ENCODE results near the gene MTO1.
A peak's percentile ranks its signal among the peaks of the same experiment; 100 is the strongest.
"Not testable (repeated sequence)": the region's sequence is repeated elsewhere in the genome, so short reads cannot be mapped to it uniquely, and the experiment has no call there.

MTO1 gene

GRCh38 chr6:73461537-73462350 is at the start of gene MTO1:
TSS of gene MTO1 (plus strand) at chr6:73461737. CDS start at chr6:73461855, 118 bp downstream.
- DNase-seq (ENCODE audit: low spot score), result peak; percentile 96

DNA sequence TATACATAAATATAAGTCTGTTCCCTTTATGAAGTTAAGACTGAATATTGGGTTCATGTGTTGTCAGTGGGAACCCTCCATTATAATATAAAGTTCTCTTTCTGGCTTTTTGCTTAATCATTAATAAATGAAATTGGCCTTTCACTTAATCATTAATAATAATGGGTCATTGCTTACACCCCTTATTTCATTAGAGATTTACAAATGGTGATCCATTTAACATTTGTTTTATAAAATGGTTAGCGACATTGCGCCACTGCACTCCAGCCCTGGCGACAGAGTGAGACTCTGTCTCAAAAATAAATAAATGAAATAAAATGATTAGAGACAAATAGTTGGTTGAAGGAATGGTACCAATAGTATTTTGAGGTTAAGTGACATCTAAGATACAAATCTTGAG is 48.4 kb upstream of the MTO1 start:
- no peak for DNase-seq (ENCODE audit: low spot score)

- DNase-seq (ENCODE audit: low spot score), result no peak
Measured at GRCh38 chr6:73418081-73418741, 43.3 kb upstream of the MTO1 start.

GRCh38 chr6:73421534-73421933 is 40.0 kb upstream of the MTO1 start:
- DNase-seq (ENCODE audit: low spot score), result no peak

DNA sequence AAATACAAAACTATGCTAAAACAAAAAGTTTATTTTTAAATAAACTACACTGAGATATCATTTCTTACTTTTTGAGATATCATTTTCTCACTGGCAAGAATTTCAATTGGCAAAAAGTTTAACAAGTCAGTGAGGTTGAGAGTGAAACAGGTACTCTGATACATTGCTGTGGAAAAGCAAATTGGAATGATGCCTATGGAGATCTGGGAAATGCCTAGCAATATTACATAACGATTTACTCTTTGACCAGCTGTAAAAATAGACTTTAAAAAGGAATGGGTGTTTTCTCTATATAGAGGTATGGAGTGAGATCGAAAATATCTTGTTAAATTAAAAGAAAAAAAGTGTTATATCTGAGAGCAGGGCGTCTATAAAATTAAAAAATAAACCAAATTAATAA is 26.3 kb upstream of the MTO1 start:
- no peak for DNase-seq (ENCODE audit: low spot score)

- no peak for DNase-seq (ENCODE audit: low spot score)
Measured at GRCh38 chr6:73443555-73443954, 18.0 kb upstream of the MTO1 start.

GRCh38 chr6:73451223-73452106 is 10.1 kb upstream of the MTO1 start:
- DNase-seq (ENCODE audit: low spot score), result peak; percentile 25

- DNase-seq (ENCODE audit: low spot score), result no peak
Measured at GRCh38 chr6:73452107-73452461, 9.5 kb upstream of the MTO1 start, which contains the start of gene CGAS. TSS of gene CGAS (minus strand) at chr6:73452297. CDS start at chr6:73452181, 116 bp downstream.

DNA sequence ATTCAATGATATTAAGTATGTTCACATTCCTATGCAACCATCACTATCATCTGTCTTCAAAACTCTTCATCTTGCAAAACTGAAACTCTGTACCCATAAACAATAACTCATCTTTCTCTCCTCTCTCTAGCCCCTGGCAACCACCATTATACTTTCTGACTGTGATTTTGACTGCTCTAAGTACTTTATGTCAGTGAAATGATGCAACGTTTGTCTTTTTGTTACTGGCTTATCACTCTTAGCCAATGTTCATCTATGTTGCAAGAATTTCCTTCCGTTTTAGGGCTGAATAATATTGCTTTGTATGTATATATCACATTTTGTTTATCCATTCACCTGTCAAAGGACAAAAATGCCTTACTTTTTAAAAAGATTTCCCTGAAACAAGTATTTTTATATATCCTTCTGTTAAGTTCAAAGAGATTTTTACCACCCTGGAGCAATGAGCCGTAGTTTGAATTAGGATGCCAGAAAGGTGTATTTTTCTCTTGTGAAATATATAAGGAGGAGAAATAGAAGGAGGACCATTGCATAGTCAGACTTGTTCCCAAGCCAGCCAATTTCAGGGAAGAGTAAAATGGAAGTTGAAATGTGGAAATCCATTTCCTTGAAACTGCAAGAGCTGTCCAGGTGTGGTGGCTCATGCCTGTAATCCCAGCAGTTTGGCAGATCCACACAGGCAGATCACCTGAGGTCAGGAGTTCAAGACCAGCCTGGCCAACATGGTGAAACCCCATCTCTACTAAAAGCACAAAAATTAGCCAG is 5.5 kb upstream of the MTO1 start:
- no peak for DNase-seq (ENCODE audit: low spot score)

DNA sequence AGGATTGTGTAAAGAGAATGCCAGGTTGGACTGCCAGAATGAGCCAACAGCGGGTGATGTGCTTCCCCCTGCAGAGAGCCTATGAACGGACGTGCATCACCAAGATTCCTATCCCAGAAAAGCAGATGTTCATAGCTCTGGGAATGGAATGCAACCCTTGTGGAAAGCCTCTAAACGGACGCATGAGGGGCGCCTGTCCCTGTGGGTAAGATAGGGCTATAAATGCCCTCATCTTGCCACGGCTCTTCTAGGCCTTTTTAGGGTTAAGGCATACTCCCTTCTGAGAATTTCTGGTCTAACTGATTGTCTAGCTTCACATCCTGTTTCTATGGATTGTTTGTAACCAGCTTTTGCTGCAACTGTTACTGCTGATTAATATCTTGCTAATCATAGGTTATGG is 2.1 kb upstream of the MTO1 start:
- DNase-seq (ENCODE audit: low spot score), result not testable (repeated sequence)

- DNase-seq (ENCODE audit: low spot score), result no peak
Measured at GRCh38 chr6:73460056-73460455, 1.5 kb upstream of the MTO1 start.

DNA sequence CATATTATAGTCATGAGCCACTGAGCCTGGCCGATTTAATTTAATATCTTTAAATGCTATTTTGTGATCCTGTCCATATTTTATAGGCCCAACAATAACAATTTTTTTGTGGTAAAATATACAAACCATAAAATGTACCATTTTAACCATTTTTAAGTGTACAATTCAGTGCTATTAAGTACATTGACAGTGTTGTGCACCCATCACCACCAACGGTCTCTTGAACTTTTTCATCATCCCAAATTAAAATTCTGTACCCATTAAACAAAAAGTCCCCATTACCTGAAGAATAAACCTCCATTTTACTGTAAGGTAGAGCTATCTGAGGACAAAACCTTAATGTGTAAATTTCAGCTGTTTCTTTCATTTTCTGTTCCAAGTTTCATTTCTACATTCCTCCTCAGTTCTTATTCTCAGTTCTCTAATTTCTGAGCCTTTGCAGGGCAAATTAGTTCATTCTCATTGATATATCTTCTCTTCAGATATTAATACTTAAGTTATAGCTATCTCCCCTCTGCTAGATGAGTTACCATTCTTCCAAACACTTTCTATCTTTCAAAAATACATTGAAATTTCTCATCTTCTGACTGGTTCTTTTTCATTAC is 10.3 kb downstream of the MTO1 start:
- DNase-seq (ENCODE audit: low spot score), result peak; percentile 70

- no peak for DNase-seq (ENCODE audit: low spot score)
Measured at GRCh38 chr6:73476723-73477122, 15.2 kb downstream of the MTO1 start.

DNA sequence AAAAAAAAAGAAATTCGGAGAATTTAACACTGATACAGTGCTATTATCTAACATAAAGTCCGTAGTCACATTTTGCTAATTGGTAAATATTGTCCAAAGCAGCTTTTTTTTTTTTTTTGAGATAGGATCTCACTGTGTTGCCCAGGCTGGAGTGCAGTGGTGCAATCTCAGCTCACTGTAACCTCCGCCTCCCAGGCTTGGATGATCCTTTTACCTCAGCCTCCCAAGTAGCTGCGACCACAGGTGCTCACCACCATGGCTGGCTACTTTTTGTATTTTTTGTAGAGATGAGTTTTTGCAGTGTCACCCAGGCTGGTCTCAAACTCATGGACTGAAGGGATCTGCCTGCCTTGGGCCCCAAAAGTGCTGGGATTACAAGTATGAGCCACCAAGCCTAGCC is 15.9 kb downstream of the MTO1 start:
- no peak for DNase-seq (ENCODE audit: low spot score)

- no peak for DNase-seq (ENCODE audit: low spot score)
Measured at GRCh38 chr6:73481969-73482368, 20.4 kb downstream of the MTO1 start.

DNA sequence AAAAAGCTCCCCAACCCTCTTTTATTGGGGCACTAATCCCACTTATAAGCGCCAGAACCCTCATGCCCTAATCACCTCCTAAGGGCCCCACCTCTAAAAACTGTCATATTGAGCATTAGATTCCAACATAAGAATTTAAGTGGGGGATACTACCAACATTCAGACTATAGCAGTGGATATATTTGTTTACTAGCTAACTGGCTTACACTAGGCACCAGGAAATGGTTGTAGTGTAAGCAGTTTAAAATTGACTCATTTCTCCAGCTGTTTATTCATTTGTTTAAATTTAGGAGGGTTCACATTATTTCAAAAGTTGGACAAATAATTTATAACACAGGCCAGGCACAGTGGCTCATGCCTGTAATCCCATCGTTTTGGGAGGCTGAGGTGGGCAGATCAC is 22.9 kb downstream of the MTO1 start:
- DNase-seq (ENCODE audit: low spot score), result no peak

- DNase-seq (ENCODE audit: low spot score), result no peak
Measured at GRCh38 chr6:73487473-73487872, 25.9 kb downstream of the MTO1 start.

GRCh38 chr6:73491377-73491776 is 29.8 kb downstream of the MTO1 start:
- DNase-seq (ENCODE audit: low spot score), result no peak

DNA sequence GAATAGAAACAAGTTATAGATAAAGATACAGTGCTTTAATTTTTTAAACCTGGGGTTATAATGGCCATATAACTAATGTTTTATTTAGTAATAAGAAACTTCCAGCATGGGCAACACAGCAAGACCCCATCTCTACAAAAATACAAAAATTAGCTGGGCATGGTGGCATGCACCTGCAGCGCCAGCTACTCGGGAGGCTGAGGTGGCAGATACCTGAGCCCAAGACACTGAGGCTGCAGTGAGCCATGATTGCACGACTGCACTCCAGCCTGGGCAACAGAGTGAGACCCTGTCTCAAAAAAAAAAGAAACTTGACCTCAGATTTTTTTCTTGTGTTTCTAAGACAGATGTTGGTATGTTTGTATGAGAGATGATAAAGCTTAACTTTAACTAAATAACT is 36.4 kb downstream of the MTO1 start:
- DNase-seq (ENCODE audit: low spot score), result no peak

GRCh38 chr6:73503027-73503772 is 41.7 kb downstream of the MTO1 start:
- DNase-seq (ENCODE audit: low spot score), result no peak

GRCh38 chr6:73504160-73504559 is 42.6 kb downstream of the MTO1 start:
- DNase-seq (ENCODE audit: low spot score), result no peak

All from NAMALWA (cell line).